H9 (cell line): ENCODE results near the gene PIK3CG. TPM values are rescaled to one million over a fixed set of nuclear protein-coding genes. Genes with fewer than 3 reads are reported as not detected.
"Not testable (repeated sequence)": the region's sequence is repeated elsewhere in the genome, so short reads cannot be mapped to it uniquely, and the experiment has no call there.

Experiments used
- DNase-seq: peaks from one replicate; pipeline ENCODE4 v3.0.0-alpha.2; 2017
- H2AFZ ChIP-seq: one replicate; pipeline ENCODE4 v1.6.1; 2013; ENCODE audit warnings: mild to moderate bottlenecking, low read length, control low read depth, moderate library complexity
- H2AK5ac ChIP-seq: 2 replicates; pipeline ENCODE4 v1.6.1; 2013; ENCODE audit warnings: low read length, control low read depth, mixed read lengths; ENCODE audit not compliant: insufficient read length
- H2BK120ac ChIP-seq: one replicate; pipeline ENCODE4 v1.6.1; 2013; ENCODE audit warnings: low read depth, mild to moderate bottlenecking, low read length, control low read depth, inconsistent platforms; ENCODE audit not compliant: poor library complexity, severe bottlenecking
- H2BK12ac ChIP-seq: 2 replicates; pipeline ENCODE4 v1.6.1; 2013; ENCODE audit warnings: low read length, control low read depth, mixed read lengths, low read depth; ENCODE audit not compliant: insufficient read length
- H2BK15ac ChIP-seq: 2 replicates; pipeline ENCODE4 v1.6.1; 2013; ENCODE audit warnings: low read depth, low read length, control low read depth
- H2BK20ac ChIP-seq: one replicate; pipeline ENCODE4 v1.6.1; 2013; ENCODE audit warnings: low read depth, mild to moderate bottlenecking, low read length, control low read depth, inconsistent platforms; ENCODE audit not compliant: poor library complexity, severe bottlenecking
- H2BK5ac ChIP-seq: 2 replicates; pipeline ENCODE4 v1.6.1; 2013; ENCODE audit warnings: low read length, control low read depth, mixed read lengths; ENCODE audit not compliant: insufficient read length
- H3K14ac ChIP-seq: 2 replicates; pipeline ENCODE4 v1.6.1; 2013; ENCODE audit warnings: low read length, control low read depth; ENCODE audit not compliant: insufficient read depth
- H3K18ac ChIP-seq: 2 replicates; pipeline ENCODE4 v1.6.1; 2013; ENCODE audit warnings: low read depth, mild to moderate bottlenecking, mixed read lengths, low read length, control low read depth; ENCODE audit not compliant: insufficient read length
- H3K23ac ChIP-seq: 2 replicates; pipeline ENCODE4 v1.6.1; 2013; ENCODE audit warnings: low read length, control low read depth, mixed read lengths, low read depth; ENCODE audit not compliant: insufficient read length
- H3K23me2 ChIP-seq: 2 replicates; pipeline ENCODE4 v1.6.1; 2013; ENCODE audit warnings: low read depth, mild to moderate bottlenecking, mixed read lengths, low read length, control low read depth; ENCODE audit not compliant: insufficient read length, poor library complexity, severe bottlenecking
- H3K27ac ChIP-seq: 2 replicates; pipeline ENCODE4 v1.5.1; 2013; ENCODE audit warnings: low read length, control low read depth, mixed read lengths, low read depth; ENCODE audit not compliant: insufficient read length
- H3K27me3 ChIP-seq: 2 replicates; pipeline ENCODE4 v1.6.1; 2013; ENCODE audit warnings: low read length, control low read depth, inconsistent platforms; ENCODE audit not compliant: insufficient read depth
- H3K4ac ChIP-seq: 2 replicates; pipeline ENCODE4 v1.6.1; 2013; ENCODE audit warnings: low read depth, mild to moderate bottlenecking, control low read depth, inconsistent platforms, low read length, moderate library complexity
- H3K4me1 ChIP-seq: 2 replicates; pipeline ENCODE4 v1.6.1; 2013; ENCODE audit warnings: low read length, control low read depth, inconsistent platforms; ENCODE audit not compliant: insufficient read depth
- H3K4me2 ChIP-seq: 2 replicates; pipeline ENCODE4 v1.6.1; 2013; ENCODE audit warnings: low read length, control low read depth, mixed read lengths; ENCODE audit not compliant: insufficient read length, insufficient read depth
- H3K56ac ChIP-seq: 2 replicates; pipeline ENCODE4 v1.6.1; 2013; ENCODE audit warnings: low read depth, mild to moderate bottlenecking, mixed read lengths, low read length, control low read depth; ENCODE audit not compliant: insufficient read length
- H3K79me1 ChIP-seq: 2 replicates; pipeline ENCODE4 v1.6.1; 2013; ENCODE audit warnings: low read depth, mild to moderate bottlenecking, moderate library complexity, low read length, control low read depth, inconsistent platforms; ENCODE audit not compliant: insufficient read depth, poor library complexity, severe bottlenecking
- H3K79me2 ChIP-seq: 2 replicates; pipeline ENCODE4 v1.6.1; 2013; ENCODE audit warnings: low read length, control low read depth, inconsistent platforms; ENCODE audit not compliant: insufficient read depth
- H3K9ac ChIP-seq: 2 replicates; pipeline ENCODE4 v1.6.1; 2013; ENCODE audit warnings: low read length, control low read depth, mixed read lengths; ENCODE audit not compliant: insufficient read length; ENCODE audit errors: extremely low read depth
- H3K9me3 ChIP-seq: one replicate; pipeline ENCODE4 v1.6.1; 2013; ENCODE audit warnings: low read depth, low read length, inconsistent platforms; ENCODE audit not compliant: control insufficient read depth
- H3T11ph ChIP-seq: one replicate; pipeline ENCODE4 v1.6.1; 2013; ENCODE audit warnings: mild to moderate bottlenecking, low read length, control low read depth, inconsistent platforms
- H4K20me1 ChIP-seq: one replicate; pipeline ENCODE4 v1.6.1; 2013; ENCODE audit not compliant: control insufficient read depth, insufficient read length, insufficient read depth
- H4K5ac ChIP-seq: 2 replicates; pipeline ENCODE4 v1.6.1; 2013; ENCODE audit warnings: low read depth, mild to moderate bottlenecking, mixed read lengths, low read length, control low read depth; ENCODE audit not compliant: insufficient read length
- H4K8ac ChIP-seq: replicated peaks from 2 replicates; pipeline ENCODE4 v1.6.1; 2013; ENCODE audit warnings: low read length, control low read depth, mixed read lengths, low read depth; ENCODE audit not compliant: insufficient read length
- H4K91ac ChIP-seq: 2 replicates; pipeline ENCODE4 v1.6.1; 2013; ENCODE audit warnings: low read depth, mild to moderate bottlenecking, moderate library complexity, mixed read lengths, low read length, control low read depth; ENCODE audit not compliant: insufficient read length
- H3K27ac Mint-ChIP-seq, 3 experiments: 2 replicates in 2 of 3; 3 replicates in 1 of 3; pipeline ENCODE4 v1.8.0; 2020 to 2021; ENCODE audit warnings: mixed read lengths in 3 of 3, mild to moderate bottlenecking in 1 of 3, moderate library complexity in 1 of 3
- H3K27me3 Mint-ChIP-seq: 2 replicates; pipeline ENCODE4 v1.8.0; 2021; ENCODE audit warnings: low read depth, mild to moderate bottlenecking, moderate library complexity, mixed read lengths
- H3K36me3 Mint-ChIP-seq, 3 experiments: 2 replicates in 2 of 3; 3 replicates in 1 of 3; pipeline ENCODE4 v1.8.0; 2020 to 2021; ENCODE audit warnings: low read depth in 3 of 3, mixed read lengths in 3 of 3; ENCODE audit not compliant: insufficient read depth in 1 of 3
- H3K4me1 Mint-ChIP-seq, 2 experiments: 2 replicates each; pipeline ENCODE4 v1.8.0; 2020; ENCODE audit warnings: mixed read lengths in 2 of 2
- H3K4me3 Mint-ChIP-seq, 2 experiments: 2 replicates in 1 of 2; 3 replicates in 1 of 2; pipeline ENCODE4 v1.8.0; 2020 to 2021; ENCODE audit warnings: mild to moderate bottlenecking in 2 of 2, mixed read lengths in 2 of 2, moderate library complexity in 1 of 2
- H3K9me3 Mint-ChIP-seq, 2 experiments: 2 replicates in 1 of 2; 3 replicates in 1 of 2; pipeline ENCODE4 v1.8.0; 2020; ENCODE audit warnings: mild to moderate bottlenecking in 2 of 2, mixed read lengths in 2 of 2, moderate library complexity in 1 of 2
- CTCF ChIP-seq: fragments of 200-600 bp; sonication (generic); conservative IDR thresholded peaks from 3 replicates; pipeline ENCODE4 v1.8.0; 2021; ENCODE audit warnings: antibody characterized with exemption, mild to moderate bottlenecking
- WGBS: extraction: QIAGEN DNeasy Blood & Tissue Kit; methylation state at CpG from one replicate; pipeline ENCODE4 v1.1.7; 2013; ENCODE audit warnings: missing lambda C conversion rate, low lambda C conversion rate, mixed read lengths; ENCODE audit not compliant: insufficient read length; ENCODE audit errors: extremely low coverage; 5-methylcytosine and 5-hydroxymethylcytosine counted together
- total RNA-seq: library from RNA; stranded (reverse); gene quantifications from 2 replicates; pipeline ENCODE4 v1.2.1, GENCODE V29; 2021

PIK3CG gene
- total RNA-seq, 1 experiment from 2014 or later: not detected

- no peak overlapping the region for H2BK5ac ChIP-seq
- no peaks in the 10 kb centered on the region for H3K23me2 ChIP-seq
- H2BK20ac ChIP-seq: no peak overlapping the region
- WGBS: no CpG with 5 or more reads among the region's 6 CpGs
- H3K27me3 ChIP-seq: no peaks in the 10 kb centered on the region
- H3K27ac Mint-ChIP-seq: peak overlapping the region in 1 of 3 experiments; percentile 69; a peak in 2 of 7 replicates
- 0 out of 4 replicates have a peak, but pooled peaks cover 0 to 2% of the 10 kb centered on the region in 2 experiments for H3K4me1 Mint-ChIP-seq
- H3K36me3 Mint-ChIP-seq: peaks cover 0 to 4% (median 0%) of the 10 kb centered on the region in 3 experiments; a peak in 2 of 7 replicates
- H4K20me1 ChIP-seq: no peaks in the 10 kb centered on the region
- no peak overlapping the region for H3K56ac ChIP-seq
- H3K4me3 Mint-ChIP-seq: no peak overlapping the region
- no peak overlapping the region for H2AFZ ChIP-seq
- H3K4me2 ChIP-seq: no peak overlapping the region
- no peak overlapping the region for H2AK5ac ChIP-seq
- H4K91ac ChIP-seq: no peak overlapping the region
- H3K79me2 ChIP-seq: no peaks in the 10 kb centered on the region
- no peak overlapping the region for H3K14ac ChIP-seq
- H3K4ac ChIP-seq: no peak overlapping the region
- no peak overlapping the region for H2BK12ac ChIP-seq
- H4K8ac ChIP-seq: no peak overlapping the region
- H3K4me1 ChIP-seq: no peaks in the 10 kb centered on the region
- peaks cover 2 to 5% of the 10 kb centered on the region in 2 experiments; a peak in 2 of 5 replicates for H3K9me3 Mint-ChIP-seq
- no peak for TF ChIP-seq CTCF
- no peak overlapping the region for H2BK15ac ChIP-seq
- no peak overlapping the region for H3K18ac ChIP-seq
- H3K23ac ChIP-seq: no peak overlapping the region
- no peaks in the 10 kb centered on the region for H3K9me3 ChIP-seq
- no peak for DNase-seq
- H2BK120ac ChIP-seq: no peak overlapping the region
- H4K5ac ChIP-seq: no peak overlapping the region
- no peak overlapping the region for H3K27ac ChIP-seq
- no peak overlapping the region for H3K9ac ChIP-seq
- no peaks in the 10 kb centered on the region for H3K27me3 Mint-ChIP-seq
- no peaks in the 10 kb centered on the region for H3K79me1 ChIP-seq
- no peak overlapping the region for H3T11ph ChIP-seq
Observed at GRCh38 chr7:106936236-106936635, 71.2 kb downstream of the PIK3CG start.

GRCh38 chr7:106938122-106938521, 73.0 kb downstream of the PIK3CG start:
- H3K56ac ChIP-seq, H3K4ac ChIP-seq, H3K79me1 ChIP-seq, H2BK120ac ChIP-seq, H4K91ac ChIP-seq, H2AK5ac ChIP-seq, H3K23ac ChIP-seq, H3K4me1 ChIP-seq, H3K27me3 Mint-ChIP-seq, H3K36me3 Mint-ChIP-seq, H3K9me3 ChIP-seq, H4K8ac ChIP-seq, H4K20me1 ChIP-seq, H3K9ac ChIP-seq, H3K4me3 Mint-ChIP-seq, DNase-seq, H2AFZ ChIP-seq, H2BK15ac ChIP-seq, H3K18ac ChIP-seq, H3K14ac ChIP-seq, H3K4me1 Mint-ChIP-seq, H3K27ac ChIP-seq, H2BK5ac ChIP-seq, H3K9me3 Mint-ChIP-seq, H2BK12ac ChIP-seq, H3K27ac Mint-ChIP-seq, H2BK20ac ChIP-seq, H3K23me2 ChIP-seq, H3K79me2 ChIP-seq, H3K27me3 ChIP-seq, H3T11ph ChIP-seq, H4K5ac ChIP-seq, H3K4me2 ChIP-seq: not testable (repeated sequence)
- WGBS: no CpG with 5 or more reads among the region's 7 CpGs
